HK-2 (cell line): ENCODE results near the gene FAM227B.
A peak's percentile ranks its signal among the peaks of the same experiment; 100 is the strongest.
"Not testable (repeated sequence)": the region's sequence is repeated elsewhere in the genome, so short reads cannot be mapped to it uniquely, and the experiment has no call there.

Experiments used
- DNase-seq: peaks from one replicate; pipeline ENCODE4 v3.0.0-alpha.2; 2018; ENCODE audit not compliant: unreplicated experiment

FAM227B gene, protein sequence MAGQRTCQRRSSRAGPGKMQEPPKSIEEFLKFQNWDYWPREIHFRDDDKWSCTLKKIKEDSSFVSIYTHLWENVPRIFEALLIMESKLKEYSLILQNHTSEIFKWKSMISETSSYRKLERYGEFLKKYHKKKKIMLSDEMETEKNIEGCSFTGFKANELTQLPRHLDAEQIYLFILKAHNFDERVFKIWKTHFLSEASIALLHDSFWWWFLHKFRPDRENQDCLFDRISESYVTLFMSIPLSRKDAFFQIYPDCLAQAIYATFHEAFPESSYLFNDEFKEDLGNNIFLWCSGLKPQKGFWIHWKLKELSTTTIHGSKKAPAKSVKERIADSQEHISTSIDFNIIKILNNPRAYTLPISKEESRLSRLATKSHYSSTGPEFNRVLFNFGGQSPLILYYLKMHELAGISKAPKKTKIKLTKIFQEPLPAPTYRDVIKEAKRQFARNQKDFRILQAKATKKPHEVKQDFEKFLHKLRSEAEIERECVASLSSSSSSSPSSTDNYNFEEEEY

DNA sequence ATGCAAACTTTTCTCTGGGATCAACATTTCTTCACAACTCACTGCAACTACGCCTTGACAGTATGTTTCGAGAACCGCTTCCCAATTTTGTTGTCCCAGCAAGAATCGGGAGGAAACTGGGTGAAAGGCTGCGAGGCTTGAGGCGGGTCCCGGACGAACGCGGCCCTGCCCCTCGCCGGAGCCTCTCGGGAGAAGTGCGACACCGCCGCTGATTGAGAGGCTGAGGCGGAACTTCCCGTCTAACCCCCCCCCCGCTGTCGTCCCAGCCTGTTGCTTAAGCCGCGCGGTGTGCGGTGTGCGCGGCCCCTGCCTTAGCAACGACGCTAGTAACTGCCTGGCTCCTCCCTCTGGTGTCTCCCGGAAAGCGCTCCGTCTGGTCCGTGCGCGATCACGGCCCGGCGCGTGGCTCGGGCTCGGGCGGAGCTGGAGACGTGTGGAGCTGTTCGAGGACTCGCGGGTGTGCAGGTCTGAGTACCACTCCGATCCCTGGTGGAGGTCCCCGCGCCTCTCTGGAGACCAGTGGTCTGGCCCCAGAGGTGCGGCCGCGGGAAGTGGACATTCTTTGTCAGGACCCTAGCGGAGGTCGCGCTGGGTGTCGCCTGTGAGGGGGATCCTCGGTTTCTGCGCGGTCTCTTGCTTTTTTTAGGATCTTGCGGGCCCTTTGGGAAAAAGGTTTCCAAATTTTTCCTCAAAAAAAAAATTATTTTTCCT lies at the start of gene FAM227B, which contains the start of gene DTWD1:
FAM227B (minus strand) TSS at position 161 of the 711 bp plus-strand sequence. CDS start 5,647 bp downstream, outside the sequence.
DTWD1 (plus strand) TSS at position 391 of the 711 bp plus-strand sequence. CDS start 4,120 bp downstream, outside the sequence.
- peak; percentile 92 for DNase-seq

DNA sequence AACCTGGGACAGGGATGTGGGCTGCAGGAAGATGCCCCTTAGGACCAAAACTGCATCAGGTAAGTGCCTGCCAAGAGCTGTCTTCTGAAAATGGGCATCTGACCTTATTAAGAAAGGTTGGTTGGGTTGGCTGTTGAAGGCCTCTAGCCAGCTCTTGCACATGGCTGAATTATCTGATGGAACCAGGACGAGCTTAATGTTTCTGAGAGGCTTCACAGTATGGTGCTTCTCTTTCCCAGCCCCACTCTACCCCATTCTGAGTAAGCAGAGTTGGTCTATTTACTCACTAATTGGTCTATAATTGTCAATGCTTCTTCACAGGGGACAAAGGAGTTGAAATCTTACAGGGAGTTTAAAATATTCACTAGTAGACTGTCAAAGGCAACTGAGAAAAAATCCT lies 48.7 kb upstream of the FAM227B start:
- no peak for DNase-seq

DNA sequence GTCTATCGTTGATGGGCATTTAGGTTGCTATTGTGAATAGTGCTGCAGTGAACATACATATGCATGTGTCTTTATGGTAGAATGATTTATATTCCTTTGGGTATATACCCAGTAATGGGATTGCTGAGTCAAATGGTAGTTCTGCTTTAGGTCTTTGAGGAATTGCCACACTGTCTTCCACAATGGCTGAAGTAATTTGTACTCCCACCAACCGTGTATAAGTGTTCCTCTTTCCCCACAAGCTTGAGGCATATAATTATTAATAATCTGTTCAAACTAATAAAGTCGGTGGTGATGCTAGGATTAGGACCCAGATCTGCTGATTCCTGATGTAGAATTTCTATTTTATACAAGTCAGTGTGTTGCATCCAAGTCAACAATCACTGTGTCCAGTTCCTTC lies 45.9 kb upstream of the FAM227B start:
- DNase-seq = not testable (repeated sequence)

DNA sequence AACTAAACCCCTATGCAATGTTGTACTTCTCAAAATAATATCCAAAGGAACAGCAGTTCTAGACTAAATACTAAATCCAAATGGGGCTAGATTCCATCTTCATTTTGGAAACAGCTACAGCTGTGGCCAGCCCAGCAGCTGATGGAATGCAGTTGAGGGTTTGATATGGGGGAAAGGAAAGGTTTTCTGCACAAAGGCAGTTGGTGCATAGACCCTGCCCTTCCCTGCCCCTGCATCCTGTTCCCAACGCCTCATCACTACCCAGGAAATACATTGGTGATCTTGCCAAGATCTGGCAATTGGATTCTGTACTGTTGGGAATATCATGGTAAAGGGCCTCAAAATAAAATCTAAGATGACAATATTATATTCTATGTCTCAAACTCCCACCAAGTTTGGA lies 44.1 kb upstream of the FAM227B start:
- DNase-seq = no peak

DNA sequence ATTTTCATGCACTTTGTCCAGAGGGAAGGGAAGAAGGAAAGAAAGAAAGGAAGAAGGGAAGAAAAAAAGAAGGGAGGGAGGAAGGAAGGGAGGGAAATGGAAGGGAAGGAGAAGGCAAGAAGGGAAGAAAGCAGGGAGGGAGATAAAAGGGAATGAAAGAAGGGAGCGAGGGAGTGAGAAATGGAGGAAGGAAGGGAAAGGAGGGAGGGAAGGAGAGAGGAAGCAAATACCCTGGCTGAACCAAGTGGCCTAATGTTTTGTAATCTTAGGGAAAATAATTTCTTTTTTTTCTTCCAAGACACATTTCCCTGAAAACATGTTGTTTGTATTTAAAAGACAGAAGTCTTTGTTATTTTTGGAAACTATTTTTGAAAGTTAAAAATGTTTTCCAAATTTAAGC lies 36.1 kb upstream of the FAM227B start:
- no peak for DNase-seq

DNA sequence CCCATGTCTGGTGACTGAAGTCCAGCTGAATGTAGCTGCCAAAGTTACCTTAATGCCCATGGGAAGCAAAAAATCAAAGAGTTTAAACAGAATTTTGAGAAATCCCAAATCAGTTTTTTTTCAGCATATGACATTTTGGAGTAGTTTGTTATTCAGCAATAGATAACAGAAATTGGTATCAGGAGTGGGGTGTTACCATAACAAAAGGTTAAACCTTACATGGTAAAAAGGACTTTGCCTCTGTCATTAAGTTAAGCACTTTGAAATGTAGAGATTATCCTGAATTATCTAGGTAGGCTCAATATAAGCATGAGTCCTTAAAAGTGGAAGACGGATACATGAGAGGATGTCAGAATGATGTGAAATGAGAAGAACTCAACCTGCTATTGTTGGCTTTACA lies 32.3 kb upstream of the FAM227B start:
- no peak for DNase-seq

DNA sequence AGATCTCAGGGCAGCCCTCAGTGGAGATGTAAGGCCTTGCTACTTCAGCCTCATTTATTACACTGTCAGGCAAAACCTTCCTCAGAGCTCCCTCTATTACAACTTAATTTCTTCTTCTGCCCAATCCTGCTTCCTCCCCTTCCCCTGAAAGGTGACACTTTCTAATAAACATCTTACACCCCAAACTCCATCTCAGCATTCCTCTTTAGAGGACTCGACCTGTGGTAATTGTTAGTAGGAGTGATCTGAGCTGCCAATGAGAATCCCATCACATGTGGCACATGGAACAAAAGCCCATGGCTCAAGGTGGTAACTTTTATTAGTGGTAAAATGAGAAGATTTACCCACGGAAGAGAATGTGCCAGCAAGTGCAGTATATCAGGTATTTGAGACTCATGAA lies 30.1 kb upstream of the FAM227B start:
- no peak for DNase-seq

DNA sequence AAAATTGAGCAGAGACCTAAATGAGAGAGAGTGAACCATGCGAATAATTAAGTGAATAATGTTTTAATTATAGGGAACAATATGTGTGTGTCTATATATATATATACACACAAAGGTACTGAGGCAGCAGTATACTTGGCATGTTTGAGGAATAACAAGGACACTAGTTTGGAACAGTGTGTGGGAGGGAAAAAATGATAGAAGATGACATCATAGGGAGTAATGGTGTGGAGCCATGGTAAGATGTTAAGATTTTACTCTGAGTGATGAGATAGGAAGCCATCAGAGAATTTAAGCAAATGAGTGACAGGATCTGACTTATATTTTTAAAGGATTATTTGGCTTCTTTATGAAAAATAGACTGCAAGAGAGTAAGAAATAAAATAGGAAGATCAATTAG lies 29.4 kb upstream of the FAM227B start:
- DNase-seq = no peak

DNA sequence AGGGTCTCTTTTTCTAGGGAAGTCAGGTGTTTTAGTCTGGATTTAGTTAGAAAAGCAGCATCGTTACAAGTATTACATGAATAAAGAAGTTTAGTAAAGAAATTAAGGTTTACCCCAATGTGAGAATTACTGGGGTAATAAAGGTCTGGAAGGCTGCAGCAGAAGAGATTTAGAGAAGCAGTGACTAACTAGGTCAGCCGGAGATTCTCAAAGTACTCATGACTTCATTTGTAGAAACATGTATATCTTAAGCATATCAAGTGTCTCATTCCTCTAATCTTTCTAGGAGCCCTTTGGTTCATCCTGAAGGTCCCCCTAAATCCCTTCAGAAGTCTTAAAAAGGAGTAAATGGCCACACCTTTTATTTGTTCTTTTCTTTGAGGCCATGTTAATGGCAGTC lies 26.3 kb upstream of the FAM227B start:
- no peak for DNase-seq

DNA sequence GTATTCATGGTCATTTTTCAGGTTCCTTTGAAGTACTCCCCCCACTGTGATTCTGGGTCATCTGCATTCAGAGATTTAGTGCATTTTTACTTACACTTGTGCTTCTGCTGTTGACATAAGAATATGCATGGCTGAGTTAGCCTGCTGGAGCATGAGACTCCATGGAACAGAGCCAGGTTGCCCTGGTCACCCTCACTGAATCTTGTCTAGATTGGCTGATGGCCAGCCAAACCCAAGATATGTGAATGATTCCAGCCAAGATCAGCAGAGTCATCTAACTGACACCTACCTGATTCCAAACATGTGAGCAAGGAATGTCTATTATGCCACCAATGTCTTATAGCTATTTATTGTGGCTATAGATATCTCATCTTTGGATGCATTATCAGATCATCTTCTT lies 25.3 kb upstream of the FAM227B start:
- DNase-seq = peak; percentile 66

DNA sequence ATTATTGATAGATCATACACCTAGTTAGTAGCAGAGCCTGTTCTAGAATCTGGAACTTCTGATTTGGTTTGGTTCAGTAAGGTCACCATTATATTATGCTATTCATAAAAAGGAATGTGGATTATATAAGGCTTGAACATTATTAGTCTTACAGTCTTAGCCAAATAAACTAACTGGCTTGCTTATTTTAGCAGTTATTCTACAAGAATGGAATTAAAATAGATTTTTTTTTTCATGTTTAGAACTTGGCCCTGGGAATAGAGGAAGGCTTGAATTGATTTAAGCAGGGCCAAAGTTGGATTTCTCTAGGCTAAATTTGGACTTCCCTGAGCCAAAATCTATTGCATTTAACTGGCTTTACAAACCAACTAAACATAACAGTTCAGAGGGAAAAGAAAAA lies 24.7 kb upstream of the FAM227B start:
- no peak for DNase-seq

DNA sequence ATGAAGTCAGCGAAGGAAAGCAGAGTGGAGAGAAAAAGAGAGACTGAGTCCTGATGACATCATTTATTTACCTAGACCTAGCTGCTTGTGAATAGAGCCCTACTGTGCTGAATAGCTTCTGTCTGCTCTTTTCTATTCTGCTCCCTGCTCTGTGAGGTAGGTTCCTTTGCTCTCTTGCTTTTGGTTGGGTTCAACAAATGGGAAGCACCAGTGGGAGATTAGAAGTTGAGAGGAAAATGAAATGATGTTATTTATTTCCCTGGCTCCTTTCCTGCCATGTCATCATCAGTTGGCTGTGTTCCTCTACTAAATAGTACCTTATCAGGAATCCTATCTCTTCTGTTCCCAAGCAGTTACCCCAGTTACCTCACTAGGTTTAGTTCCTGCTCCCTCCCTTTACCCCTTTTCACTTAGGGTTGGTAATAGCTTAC lies 23.8 kb upstream of the FAM227B start:
- DNase-seq = no peak

DNA sequence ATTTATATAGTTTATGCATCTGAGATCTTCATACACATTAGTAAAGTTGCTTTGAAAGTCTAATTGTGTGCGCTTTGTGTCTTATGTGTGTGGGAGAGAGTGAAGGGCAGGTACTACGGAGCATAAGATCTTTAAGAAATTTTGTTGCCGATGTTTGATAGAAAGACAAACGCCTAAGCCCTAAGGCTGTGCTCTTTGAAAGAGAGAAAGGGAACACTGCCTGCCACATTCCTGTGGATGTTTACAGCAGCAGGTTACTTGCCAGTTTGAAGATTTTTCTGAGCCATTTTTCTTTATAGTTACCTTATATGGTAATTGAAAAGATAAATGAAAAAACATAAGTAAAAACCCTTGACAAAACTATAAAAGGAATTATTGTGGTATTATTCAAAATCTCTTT lies 17.2 kb upstream of the FAM227B start:
- no peak for DNase-seq

DNA sequence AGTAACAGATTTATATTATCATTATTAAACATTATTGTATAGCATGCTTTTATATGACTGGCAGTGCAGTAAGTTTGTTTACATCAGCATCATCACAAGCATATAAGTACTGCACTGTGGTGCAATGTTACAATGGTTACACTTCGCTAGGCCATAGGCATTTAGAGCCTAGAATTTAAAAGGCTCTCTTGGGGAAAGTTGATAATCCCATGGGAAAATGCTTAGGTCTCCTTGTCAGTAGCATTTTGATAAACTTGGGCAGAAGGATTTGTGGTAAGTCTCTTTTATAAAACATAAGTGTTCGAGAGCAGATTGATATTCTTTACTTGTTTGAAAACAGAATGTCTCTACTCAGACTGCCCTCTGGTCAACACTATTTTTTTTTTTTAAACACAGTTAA lies 7.8 kb upstream of the FAM227B start:
- DNase-seq = no peak

DNA sequence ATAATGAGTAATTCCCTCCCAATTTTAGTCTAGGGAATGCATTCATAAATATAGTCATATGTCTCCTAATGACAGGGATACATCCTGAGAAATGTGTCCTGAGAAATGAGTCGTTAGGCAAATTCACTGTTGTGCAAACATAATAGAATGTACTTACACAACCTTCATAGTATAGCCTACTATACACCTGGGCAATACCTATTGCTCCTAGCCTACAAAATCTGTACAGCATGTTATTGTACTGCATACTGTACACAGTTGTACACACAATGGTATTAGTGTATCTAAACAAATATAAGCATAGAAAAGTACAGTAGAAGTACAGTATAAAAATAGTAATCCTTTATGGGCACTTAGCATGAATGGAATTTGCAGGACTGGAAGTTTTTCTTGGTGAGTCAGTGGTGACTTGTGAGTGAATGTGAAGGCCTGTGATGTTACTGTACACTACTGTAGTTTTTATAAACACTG lies 6.8 kb upstream of the FAM227B start:
- no peak for DNase-seq

DNA sequence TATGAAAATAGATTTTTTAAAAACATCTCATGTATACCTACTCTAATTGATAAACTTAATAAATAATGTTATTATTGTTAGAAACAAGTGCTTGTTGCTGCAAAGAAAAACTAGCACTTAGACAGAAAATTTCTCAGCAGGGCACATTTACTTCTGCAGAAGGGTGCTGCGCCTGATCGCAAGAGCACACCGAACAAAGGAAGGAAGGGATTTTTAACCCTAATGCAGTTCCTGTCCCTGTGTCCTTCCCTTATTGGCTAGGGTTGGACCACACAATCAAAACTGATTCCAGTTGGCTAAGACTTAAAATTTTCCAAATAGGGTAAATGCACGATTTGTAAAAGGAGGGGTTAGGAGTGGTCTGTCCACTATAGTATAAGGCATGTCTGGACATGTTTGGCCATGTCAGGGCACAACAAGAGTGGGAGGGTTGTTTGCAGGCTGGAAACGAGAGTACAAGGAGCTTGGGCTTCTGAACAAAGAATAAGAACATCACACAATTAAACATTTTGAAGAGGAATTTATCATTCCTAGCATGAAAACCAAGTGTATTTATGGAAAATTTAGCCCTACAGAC lies 4.9 kb upstream of the FAM227B start:
- DNase-seq = no peak

DNA sequence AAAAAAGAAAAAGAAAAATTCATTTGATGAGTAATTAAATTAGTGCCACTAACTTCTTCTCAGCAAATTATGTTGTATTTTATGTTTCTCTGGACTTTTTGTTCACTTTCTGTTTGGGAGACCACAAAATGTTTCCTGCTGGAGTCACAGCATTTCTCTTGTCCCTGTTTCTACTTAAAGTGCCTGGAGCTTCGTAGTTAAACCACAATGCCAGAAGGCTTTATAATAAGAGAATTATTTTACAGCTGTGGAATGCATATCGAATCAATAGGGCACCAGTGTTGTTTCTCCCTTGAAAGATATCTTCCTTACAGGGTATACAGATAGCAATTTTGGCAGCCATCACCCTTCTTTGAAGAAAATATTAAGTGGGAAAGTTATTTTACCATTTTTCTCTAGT lies 3.4 kb upstream of the FAM227B start:
- no peak for DNase-seq

DNA sequence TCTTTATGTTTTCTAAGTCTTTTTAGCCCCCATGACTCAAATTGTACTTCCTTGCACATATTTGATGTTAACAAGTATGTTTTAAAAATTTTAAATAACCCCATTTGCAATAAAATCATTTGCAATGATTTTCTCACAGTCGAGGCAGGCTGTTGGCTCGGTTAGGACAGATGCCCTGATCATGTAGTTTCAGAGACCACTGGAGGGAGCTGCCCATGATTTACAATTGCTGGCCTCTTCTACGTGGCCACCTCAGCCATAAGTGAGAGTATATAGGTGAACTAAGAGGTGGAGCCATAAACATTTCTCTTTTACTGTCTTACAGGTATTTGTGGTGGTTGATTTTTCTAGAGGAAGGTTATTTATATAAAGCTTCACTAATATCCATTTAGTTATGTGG lies 1.9 kb upstream of the FAM227B start:
- DNase-seq = no peak

DNA sequence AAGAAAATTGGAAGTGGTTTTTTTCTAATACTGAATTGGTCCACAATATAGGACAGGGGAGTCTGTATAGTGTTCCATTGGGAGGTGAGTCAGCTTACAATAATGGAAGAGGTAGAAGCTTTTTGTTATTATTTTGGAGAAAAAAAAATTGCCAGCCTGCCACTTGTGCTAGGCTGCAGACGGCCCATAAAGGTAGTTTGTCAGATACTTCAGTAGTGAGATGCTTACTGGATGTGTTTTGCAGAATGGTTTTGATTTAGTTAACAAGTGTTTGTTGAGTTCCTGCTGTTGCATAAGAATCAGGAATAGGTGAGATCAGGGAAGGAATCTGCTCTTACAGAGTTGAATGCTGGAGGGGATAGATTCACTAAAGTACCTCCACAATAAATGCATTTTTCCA lies 1.3 kb upstream of the FAM227B start:
- DNase-seq = no peak

DNA sequence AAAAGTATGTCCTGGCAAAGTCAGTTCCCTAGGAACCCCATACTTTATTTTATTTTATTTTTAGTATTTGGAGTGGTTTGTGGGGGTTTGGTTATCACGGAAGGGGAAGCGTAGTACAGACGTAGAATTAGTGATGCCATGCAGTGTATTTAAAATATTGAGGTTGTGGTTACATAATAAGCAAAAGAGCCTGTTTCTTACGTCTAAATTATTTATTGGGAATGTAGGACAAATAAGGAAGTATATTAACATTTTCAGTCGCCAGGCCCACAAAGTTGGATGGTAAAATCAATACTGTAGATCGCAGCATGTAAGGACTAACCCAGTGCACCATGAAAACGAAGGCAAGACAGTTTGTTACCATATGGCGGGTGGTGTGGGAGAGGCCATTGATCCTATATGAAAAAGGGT lies 788 bp upstream of the FAM227B start:
- DNase-seq = no peak

DNA sequence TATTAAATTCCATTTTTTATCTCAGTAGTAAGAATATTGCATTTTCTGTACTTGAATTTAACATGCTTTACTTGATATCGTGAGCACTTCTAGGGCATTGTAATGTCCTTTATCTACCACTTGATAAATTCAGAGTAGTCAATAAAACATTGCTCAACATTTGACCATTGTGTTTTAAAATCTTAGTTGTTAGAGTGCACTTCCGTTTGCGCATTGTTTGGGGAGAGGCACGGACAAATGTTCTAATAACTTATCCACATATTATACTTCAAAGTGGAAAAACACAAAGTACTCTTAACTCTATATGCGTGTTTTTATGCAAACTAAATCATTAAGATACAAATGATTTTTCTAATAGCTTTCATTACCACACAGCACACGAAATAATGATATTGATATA lies 419 bp downstream of the FAM227B start:
- no peak for DNase-seq

DNA sequence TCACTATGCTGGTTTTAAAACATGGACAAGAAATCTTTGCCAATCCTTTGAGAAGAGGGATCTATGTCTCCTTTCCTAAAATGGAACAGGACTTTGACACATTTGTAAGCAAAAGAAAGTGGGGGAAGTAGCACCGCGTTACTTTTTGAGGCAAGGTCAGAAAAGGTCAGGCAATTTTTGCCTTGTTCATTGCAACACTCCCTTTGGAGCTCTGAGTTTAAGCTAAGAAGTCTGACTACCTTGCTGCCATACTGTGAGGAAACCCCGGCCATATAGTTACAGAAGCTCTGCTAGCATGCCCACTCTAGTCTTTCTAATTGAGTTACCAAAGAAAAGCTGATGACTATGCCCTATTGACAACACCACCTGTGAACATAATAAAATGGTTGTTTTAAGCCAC lies 1.4 kb downstream of the FAM227B start:
- no peak for DNase-seq
